GM21515 (cell line): ENCODE data around the gene CDC26.
A peak's percentile ranks its signal among the peaks of the same experiment; 100 is the strongest.
"Not testable (repeated sequence)": the region's sequence is repeated elsewhere in the genome, so short reads cannot be mapped to it uniquely, and the experiment has no call there.

Experiments used
- ATAC-seq: cut with Tn5 transposase; IDR thresholded peaks from one replicate; pipeline ENCODE4 v1.9.1; 2021; ENCODE audit not compliant: unreplicated experiment

Gene CDC26

GRCh38 chr9:113244556-113244955 is 30.8 kb downstream of the CDC26 start:
- ATAC-seq: no peak

GRCh38 chr9:113241161-113241560 is 34.2 kb downstream of the CDC26 start:
- no peak for ATAC-seq

GRCh38 chr9:113238859-113239232 is 36.5 kb downstream of the CDC26 start:
- ATAC-seq: no peak

GRCh38 chr9:113238202-113238858 is 37.0 kb downstream of the CDC26 start:
- no peak for ATAC-seq

GRCh38 chr9:113237026-113237425 is 38.3 kb downstream of the CDC26 start:
- ATAC-seq: no peak

- not testable (repeated sequence) for ATAC-seq
These were observed 39.6 kb downstream of the CDC26 start for GRCh38 chr9:113235701-113236255.

GRCh38 chr9:113231701-113232100 is 43.7 kb downstream of the CDC26 start:
- ATAC-seq: no peak

GRCh38 chr9:113228130-113228665 is 47.2 kb downstream of the CDC26 start:
- no peak for ATAC-seq

- no peak for ATAC-seq
These were observed 47.9 kb downstream of the CDC26 start for GRCh38 chr9:113227436-113227835.

GRCh38 chr9:113223963-113224362 is 51.4 kb downstream of the CDC26 start:
- no peak for ATAC-seq

- ATAC-seq: no peak
These were observed 52.9 kb downstream of the CDC26 start for GRCh38 chr9:113222482-113222841.

- no peak for ATAC-seq
These were observed 53.4 kb downstream of the CDC26 start for GRCh38 chr9:113221800-113222481.

- peak; percentile 83 for ATAC-seq
These were observed 54.2 kb downstream of the CDC26 start, which contains the start of the genes FKBP15 and SLC31A1 for GRCh38 chr9:113221003-113221799. TSS of gene FKBP15 (minus strand) at chr9:113221277. CDS start at chr9:113221243, 34 bp downstream. TSS of gene SLC31A1 (plus strand) at chr9:113221544. CDS start at chr9:113256149, 34,605 bp downstream.

GRCh38 chr9:113220467-113221002 is 54.8 kb downstream of the CDC26 start:
- no peak for ATAC-seq

- peak; percentile 43 for ATAC-seq
These were observed 55.4 kb downstream of the CDC26 start for GRCh38 chr9:113219969-113220368.

- ATAC-seq: peak; percentile 41
These were observed 56.0 kb downstream of the CDC26 start for GRCh38 chr9:113219186-113219936.
